K562 (cell line): ENCODE results near the gene SIGLEC5. TPM values are rescaled to one million over a fixed set of nuclear protein-coding genes. Genes with fewer than 3 reads are reported as not detected.

Experiments
- ATAC-seq: fragments of 200-7000 bp; cut with Tn5 transposase; 3 replicates; pipeline ENCODE4 v1.9.1; 2020; ENCODE audit warnings: moderate library complexity
- BruUV-seq: library from RNA; stranded (reverse); fragments of 400-500 nt; replicated peaks from 2 replicates; lab custom pipeline; 2021; lab: Mats Ljungman, UMichigan
- CTCF ChIA-PET: fragments of 300-600 bp; formaldehyde crosslinking; extraction: SDS; loops from one replicate; lab custom pipeline; 2021; ENCODE audit warnings: low intra/inter-chr PET ratio; lab: Yijun Ruan, JAX
- POLR2A ChIA-PET: fragments of 300-600, 350-650 bp; sonication (Branson Sonifier 250); formaldehyde crosslinking; extraction: SDS; loops from one replicate; lab custom pipeline; 2021; ENCODE audit warnings: antibody characterized with exemption, inconsistent platforms; lab: Yijun Ruan, JAX
- DNase-seq, 4 experiments: peaks; one replicate each; pipeline versions ENCODE4 v3.0.0 to v3.0.0-alpha.2; 2011 to 2018; ENCODE audit warnings: low spot score in 3 of 4, mixed read lengths in 3 of 4; ENCODE audit errors: extremely low read depth in 1 of 4
- FAIRE-seq: peaks from 2 replicates; lab custom pipeline; 2011; peaks lifted over from hg19 to GRCh38; lab: Jason Lieb, UNC
- H2AFZ ChIP-seq: 2 replicates; pipeline ENCODE4 v1.6.0; 2011; ENCODE audit warnings: low read depth, low read length, control low read depth, inconsistent platforms
- H3K27ac ChIP-seq: fragments of 200-600 bp; 3 replicates; pipeline ENCODE4 v1.8.0; 2011; ENCODE audit warnings: low read depth, mild to moderate bottlenecking, control low read depth, inconsistent platforms, low read length, moderate library complexity, mixed read lengths; ENCODE audit errors: extremely low read depth
- H3K27me3 ChIP-seq, 2 experiments: fragments of 300-600 bp in 1 of 2; 2 replicates in 1 of 2; 3 replicates in 1 of 2; pipeline versions ENCODE4 v1.6.0 to v1.8.0; 2011; ENCODE audit warnings: inconsistent platforms in 2 of 2, low read length in 2 of 2, mild to moderate bottlenecking in 1 of 2, mixed read lengths in 1 of 2, moderate library complexity in 1 of 2; ENCODE audit not compliant: control insufficient read depth in 2 of 2, insufficient read depth in 2 of 2
- H3K36me3 ChIP-seq: fragments of 300-600 bp; 3 replicates; pipeline ENCODE4 v1.8.0; 2011; ENCODE audit warnings: mild to moderate bottlenecking, low read length, inconsistent platforms; ENCODE audit not compliant: control insufficient read depth, insufficient read depth
- H3K4me1 ChIP-seq, 2 experiments: fragments of 200-600 bp in 1 of 2; replicated peaks in 1 of 2; 2 replicates in 1 of 2; 3 replicates in 1 of 2; pipeline versions ENCODE4 v1.5.1 to v1.8.0; 2011; ENCODE audit warnings: inconsistent platforms in 2 of 2, low read length in 2 of 2, mild to moderate bottlenecking in 1 of 2, mixed read lengths in 1 of 2, moderate library complexity in 1 of 2; ENCODE audit not compliant: control insufficient read depth in 2 of 2, insufficient read depth in 2 of 2
- H3K4me2 ChIP-seq: 2 replicates; pipeline ENCODE4 v1.6.1; 2011; ENCODE audit warnings: low read length, control low read depth, inconsistent platforms, mixed read lengths; ENCODE audit not compliant: insufficient read depth
- H3K4me3 ChIP-seq: fragments of 200-600 bp; sonication (generic), shearing (Covaris generic); 2 replicates; pipeline ENCODE4 v1.5.1; 2016; ENCODE audit warnings: control low read depth, inconsistent platforms
- H3K79me2 ChIP-seq: fragments of 200-600 bp; 3 replicates; pipeline ENCODE4 v1.8.0; 2011; ENCODE audit warnings: low read length, inconsistent platforms; ENCODE audit not compliant: control insufficient read depth, insufficient read depth
- H3K9ac ChIP-seq, 2 experiments: 2 replicates each; pipeline versions ENCODE4 v1.6.0 to v1.6.1; 2011; ENCODE audit warnings: low read depth in 2 of 2, low read length in 2 of 2, control low read depth in 1 of 2, inconsistent platforms in 1 of 2, mild to moderate bottlenecking in 1 of 2, mixed read lengths in 1 of 2; ENCODE audit not compliant: insufficient read depth in 1 of 2
- H3K9me1 ChIP-seq: one replicate; pipeline ENCODE4 v1.6.0; 2011; ENCODE audit warnings: inconsistent platforms, mild to moderate bottlenecking, low read length, moderate library complexity; ENCODE audit not compliant: control insufficient read depth, insufficient read depth
- H3K9me3 ChIP-seq: replicated peaks from 2 replicates; pipeline ENCODE4 v1.5.1; 2011; ENCODE audit warnings: low read depth, low read length, inconsistent platforms; ENCODE audit not compliant: control insufficient read depth, insufficient read depth
- H4K20me1 ChIP-seq: replicated peaks from 2 replicates; pipeline ENCODE4 v1.6.1; 2011; ENCODE audit warnings: low read length, inconsistent platforms, mixed read lengths; ENCODE audit not compliant: control insufficient read depth, insufficient read depth
- FOXK1 ChIP-seq: sonication (generic); formaldehyde crosslinking; IDR thresholded peaks from 2 replicates; pipeline ENCODE4 v1.8.0; 2022; ENCODE audit warnings: missing genetic modification reagents, mild to moderate bottlenecking, borderline replicate concordance
- MEF2D ChIP-seq: conservative IDR thresholded peaks from 2 replicates; pipeline ENCODE4 v1.6.1; 2016; ENCODE audit warnings: low read depth, missing genetic modification characterization, missing compliant biosample characterization
- RBFOX2 ChIP-seq: fragments of 200-400 bp; formaldehyde crosslinking; IDR thresholded peaks from 2 replicates; pipeline ENCODE4 v1.6.1; 2017; ENCODE audit warnings: low read depth, mild to moderate bottlenecking, low read length, moderate library complexity
- SAP30 ChIP-seq: fragments of 200-600 bp; sonication (generic); IDR thresholded peaks from 2 replicates; pipeline ENCODE4 v1.6.1; 2012; ENCODE audit warnings: borderline replicate concordance, low read depth, mild to moderate bottlenecking, moderate library complexity, low read length, control low read depth, inconsistent platforms; ENCODE audit not compliant: insufficient read depth, poor library complexity, severe bottlenecking
- SLC30A9 ChIP-seq: fragments of 250-450 bp; sonication (Bioruptor Pico); IDR thresholded peaks from 2 replicates; pipeline ENCODE4 v1.8.0; 2022; ENCODE audit warnings: mild to moderate bottlenecking, moderate library complexity
- TBL1XR1 ChIP-seq, 2 experiments: IDR thresholded peaks; 2 replicates each; pipeline ENCODE4 v1.6.1; 2012; ENCODE audit warnings: improper control_type of control experiment in 2 of 2, low read length in 2 of 2, mild to moderate bottlenecking in 1 of 2
- ZBTB9 ChIP-seq: fragments of 450-650 bp; formaldehyde crosslinking; IDR thresholded peaks from 2 replicates; pipeline ENCODE4 v1.4.0; 2020; ENCODE audit warnings: mild to moderate bottlenecking, moderate library complexity
- ZNF589 ChIP-seq: fragments of 200-800 bp; sonication (Bioruptor generic); IDR thresholded peaks from 2 replicates; pipeline ENCODE4 v1.6.1; 2016; ENCODE audit warnings: low read depth, missing genetic modification characterization, missing compliant biosample characterization
- WGBS: fragments of 100-300 bp; shearing (Covaris generic); methylation state at CpG from one replicate; pipeline ENCODE4 v1.1.6; 2016; ENCODE audit warnings: low coverage, mixed read lengths; ENCODE audit not compliant: insufficient coverage; ENCODE audit errors: missing lambda C conversion rate; 5-methylcytosine and 5-hydroxymethylcytosine counted together
- in situ Hi-C: fragments of 300-500 bp; cut with MboI; formaldehyde crosslinking; loops from 4 replicates; pipeline ENCODE4 v1.15.0; 2018; ENCODE audit warnings: inconsistent platforms, mixed read lengths
- intact Hi-C: fragments of 100-400 bp; cut with micrococcal nuclease; formaldehyde crosslinking; loops from 2 replicates; pipeline ENCODE4 v1.14.2; 2022
- polyA plus RNA-seq, 8 experiments: library from polyadenylated mRNA; depleted of rRNA in 4 of 8; stranded (reverse) in 5 of 8; unstranded in 3 of 8; fragments of >200 nt; fragmentation: Nextera tagmentation in 2 of 8; fragmentation: Illumina TruSeq in 1 of 8; extraction: Ambion mirVana in 2 of 8; extraction: Trizol in 1 of 8; gene quantifications; 2 replicates each; pipeline versions ENCODE4 v1.2.1 to v1.2.3, GENCODE V29; 2011 to 2014; ENCODE audit warnings: inconsistent platforms in 1 of 8, missing spikeins in 1 of 8
- total RNA-seq, 7 experiments: library from RNA; depleted of rRNA in 6 of 7; stranded (reverse); fragments of >200 nt in 6 of 7; fragmentation: Illumina TruSeq in 2 of 7; extraction: Trizol in 2 of 7; gene quantifications; 2 replicates each; pipeline versions ENCODE4 v1.2.1 to v1.2.3, GENCODE V29; 2011 to 2021; ENCODE audit warnings: low replicate concordance in 1 of 7

Gene SIGLEC5
- total and polyA plus RNA-seq, 9 of the 15 experiments (the other 6 are each of a cell fraction or from before 2014, with no cell fraction given), result 0.14 TPM; not detected in 8

GRCh38 chr19:51627491-51628138, 2.6 kb downstream of the SIGLEC5 start:
- intact Hi-C loops (no loop called here), in situ Hi-C loops (no loop called here)
- POLR2A ChIA-PET, result interaction anchor here (0.8 kb wide), 1 partner anchor 13 kb away, joined by 4 read pairs; no protein-coding TSS in a partner anchor
- peaks cover 40 to 58% of the 10 kb centered on the region in 2 experiments for H3K27me3 ChIP-seq
- no peak overlapping the region for H2AFZ ChIP-seq
- H4K20me1 ChIP-seq, result no peaks in the 10 kb centered on the region
- no peak overlapping the region; a peak in 1 of 4 replicates for H3K9ac ChIP-seq
- no peaks in the 10 kb centered on the region for H3K9me3 ChIP-seq
- no peak overlapping the region for H3K27ac ChIP-seq
- no peak for FAIRE-seq
- no peaks in the 10 kb centered on the region for H3K79me2 ChIP-seq
- no peak for ATAC-seq
- no TSS peak for BruUV-seq
- no peaks in the 10 kb centered on the region for H3K9me1 ChIP-seq
- no peak for DNase-seq
- H3K4me3 ChIP-seq, result no peak overlapping the region
- TF ChIP-seq RBFOX2, result no peak
- TF ChIP-seq TBL1XR1 (IDR thresholded peaks at IDR 0.05; ENCODE audit: low read length in 2 of 2), result no peak
- no peak for TF ChIP-seq ZBTB9 (CRISPR knock-in tag)
- no peak for TF ChIP-seq SLC30A9 (CRISPR knock-in tag)
- TF ChIP-seq MEF2D (tag), result no peak
- TF ChIP-seq FOXK1 (CRISPR knock-in tag), result no peak
- no peak for TF ChIP-seq ZNF589
- TF ChIP-seq SAP30, result no peak
- no peak overlapping the region for H3K4me2 ChIP-seq
- peaks cover 0 to 3% of the 10 kb centered on the region in 2 experiments; a peak in 1 of 5 replicates for H3K4me1 ChIP-seq
- CTCF ChIA-PET, result no interaction called here
- no peaks in the 10 kb centered on the region for H3K36me3 ChIP-seq
- 2% methylated on average over 14 of the region's 16 CpGs for WGBS
